ENCODE results near the gene RFK.
"Not testable (repeated sequence)": the region's sequence is repeated elsewhere in the genome, so short reads cannot be mapped to it uniquely, and the experiment has no call there.

RFK gene

DNA sequence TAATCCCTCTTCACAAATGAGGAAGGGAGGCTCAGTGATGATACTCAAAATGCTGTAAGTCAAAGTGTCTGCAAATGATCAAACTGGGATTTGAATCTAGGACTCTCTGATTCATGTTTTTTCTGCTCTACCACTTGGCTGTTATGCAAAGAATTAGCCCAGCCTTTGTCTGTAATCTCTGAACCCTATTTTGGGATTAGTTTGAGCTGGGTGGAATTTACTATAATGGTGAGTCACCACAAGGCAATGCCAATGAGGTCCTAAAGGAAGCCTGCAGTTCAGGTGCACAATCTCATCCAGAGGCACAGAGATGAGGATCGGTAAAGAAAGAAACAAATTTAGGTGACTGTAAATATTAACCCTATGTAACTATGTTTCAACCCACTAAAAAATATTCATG lies 29.2 kb downstream of the RFK start:
- FAIRE-seq = no peak
- TF ChIP-seq POLR2AphosphoS5 (IDR thresholded peaks at IDR 0.05; ENCODE audit: low read depth, low read length) (no peak), TAF1 (IDR thresholded peaks at IDR 0.05; ENCODE audit: borderline replicate concordance, low read depth, low read length) (no peak), POLR2A (IDR thresholded peaks at IDR 0.05; ENCODE audit: low read depth, low read length) (no peak)
- DNase-seq (ENCODE audit: insufficient read length) = no peak

GRCh38 chr9:76363032-76363395 lies 31.2 kb downstream of the RFK start:
- no peak for DNase-seq (ENCODE audit: insufficient read length)

GRCh38 chr9:76362332-76363031 lies 31.7 kb downstream of the RFK start:
- not testable (repeated sequence) for FAIRE-seq; DNase-seq (ENCODE audit: insufficient read length)

More at GRCh38 chr9:76363032-76363395, 31.2 kb downstream of the RFK start:
- TF ChIP-seq POLR2A (IDR thresholded peaks at IDR 0.05; ENCODE audit: low read depth, low read length) = no peak
- no peak for FAIRE-seq

- FAIRE-seq (no peak), DNase-seq (ENCODE audit: insufficient read length) (no peak)
- TF ChIP-seq POLR2AphosphoS5 (IDR thresholded peaks at IDR 0.05; ENCODE audit: low read depth, low read length) = no peak
- no peak for TF ChIP-seq POLR2A (IDR thresholded peaks at IDR 0.05; ENCODE audit: low read depth, low read length)
- TF ChIP-seq TAF1 (IDR thresholded peaks at IDR 0.05; ENCODE audit: borderline replicate concordance, low read depth, low read length) = no peak
These were observed 34.5 kb downstream of the RFK start for GRCh38 chr9:76359766-76360165.

- no peak for DNase-seq (ENCODE audit: insufficient read length)
- no peak for FAIRE-seq
- TF ChIP-seq POLR2A (IDR thresholded peaks at IDR 0.05; ENCODE audit: low read depth, low read length) (no peak), POLR2AphosphoS5 (IDR thresholded peaks at IDR 0.05; ENCODE audit: low read depth, low read length) (no peak), TAF1 (IDR thresholded peaks at IDR 0.05; ENCODE audit: borderline replicate concordance, low read depth, low read length) (no peak)
These were observed 34.9 kb downstream of the RFK start for GRCh38 chr9:76359365-76359764.

DNA sequence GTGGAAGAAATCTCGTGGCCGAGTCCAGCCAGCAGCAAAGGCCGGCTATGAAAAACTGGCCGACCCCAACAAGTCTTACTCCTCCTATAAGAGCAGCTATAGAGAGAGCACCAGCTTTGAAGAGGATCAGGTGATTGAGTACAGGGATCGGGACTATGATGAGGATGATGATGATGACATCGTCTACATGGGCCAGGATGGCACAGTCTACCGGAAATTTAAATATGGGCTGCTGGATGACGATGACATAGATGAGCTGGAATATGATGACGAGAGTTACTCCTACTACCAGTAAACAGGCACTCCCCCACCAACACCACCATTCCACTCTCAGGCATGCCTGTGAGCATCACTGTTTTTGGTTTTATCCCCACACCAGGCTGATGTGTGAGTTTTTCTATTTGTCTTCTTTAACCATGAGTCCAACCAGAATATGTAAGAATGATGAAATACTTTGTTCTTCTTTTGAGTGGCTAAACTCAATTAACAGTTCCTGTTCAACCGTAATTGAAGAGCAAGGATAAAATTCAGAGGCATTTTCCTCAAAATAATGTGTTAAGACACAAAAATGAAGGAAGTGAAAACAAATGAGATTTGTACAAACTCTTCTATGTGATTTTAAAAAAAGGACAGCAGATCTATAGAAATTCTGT lies 35.5 kb downstream of the RFK start:
- no peak for FAIRE-seq
- no peak for TF ChIP-seq POLR2AphosphoS5 (IDR thresholded peaks at IDR 0.05; ENCODE audit: low read depth, low read length)
- no peak for TF ChIP-seq TAF1 (IDR thresholded peaks at IDR 0.05; ENCODE audit: borderline replicate concordance, low read depth, low read length)
- no peak for TF ChIP-seq POLR2A (IDR thresholded peaks at IDR 0.05; ENCODE audit: low read depth, low read length)
- DNase-seq (ENCODE audit: insufficient read length) = no peak

GRCh38 chr9:76357555-76357954 lies 36.7 kb downstream of the RFK start:
- FAIRE-seq (no peak), DNase-seq (ENCODE audit: insufficient read length) (no peak)
- no peak for TF ChIP-seq POLR2AphosphoS5 (IDR thresholded peaks at IDR 0.05; ENCODE audit: low read depth, low read length)
- TF ChIP-seq TAF1 (IDR thresholded peaks at IDR 0.05; ENCODE audit: borderline replicate concordance, low read depth, low read length) = no peak

DNA sequence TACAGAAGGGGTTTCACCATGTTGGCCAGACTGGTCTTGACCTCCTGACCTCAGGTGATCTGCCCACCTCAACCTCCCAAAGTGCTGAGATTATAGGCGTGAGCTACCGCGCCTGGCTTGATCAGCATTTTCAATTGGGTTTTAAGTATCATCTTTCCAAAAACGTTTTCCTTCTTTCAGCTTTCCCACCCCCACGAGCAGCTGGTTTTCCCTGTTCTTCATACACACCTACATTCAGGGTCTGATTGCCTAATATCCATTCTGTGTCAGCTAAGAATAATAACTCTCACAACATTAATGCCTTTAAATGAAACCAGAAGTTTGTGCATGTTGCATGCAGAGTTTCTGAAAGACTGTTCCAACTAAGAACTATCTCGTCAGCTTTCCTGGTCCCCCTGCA lies 38.3 kb downstream of the RFK start:
- FAIRE-seq (no peak), DNase-seq (ENCODE audit: insufficient read length) (no peak)
- TF ChIP-seq TAF1 (IDR thresholded peaks at IDR 0.05; ENCODE audit: borderline replicate concordance, low read depth, low read length) (no peak), POLR2AphosphoS5 (IDR thresholded peaks at IDR 0.05; ENCODE audit: low read depth, low read length) (no peak), POLR2A (IDR thresholded peaks at IDR 0.05; ENCODE audit: low read depth, low read length) (no peak)

DNA sequence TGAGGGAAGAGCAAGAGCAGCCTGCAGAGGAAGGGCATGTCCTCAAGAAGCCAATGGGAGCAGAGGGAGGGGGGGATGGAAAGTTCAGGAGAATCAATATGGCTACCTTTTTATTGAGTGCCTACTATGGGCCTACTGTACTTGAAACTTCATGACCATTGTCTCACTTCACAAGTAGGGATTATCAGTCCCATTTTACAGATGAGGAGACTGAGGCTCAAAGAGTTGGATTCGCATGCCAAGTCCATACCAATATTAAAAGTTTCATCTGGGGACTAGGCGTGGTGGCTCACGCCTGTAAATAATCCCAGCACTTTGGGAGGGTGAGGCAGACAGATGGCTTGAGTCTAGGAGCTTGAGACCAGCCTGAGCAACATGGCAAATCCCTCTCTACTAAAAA lies 40.0 kb downstream of the RFK start:
- DNase-seq (ENCODE audit: insufficient read length) = no peak
- no peak for TF ChIP-seq TAF1 (IDR thresholded peaks at IDR 0.05; ENCODE audit: borderline replicate concordance, low read depth, low read length)
- TF ChIP-seq POLR2AphosphoS5 (IDR thresholded peaks at IDR 0.05; ENCODE audit: low read depth, low read length) = no peak
- no peak for TF ChIP-seq POLR2A (IDR thresholded peaks at IDR 0.05; ENCODE audit: low read depth, low read length)
- no peak for FAIRE-seq

DNA sequence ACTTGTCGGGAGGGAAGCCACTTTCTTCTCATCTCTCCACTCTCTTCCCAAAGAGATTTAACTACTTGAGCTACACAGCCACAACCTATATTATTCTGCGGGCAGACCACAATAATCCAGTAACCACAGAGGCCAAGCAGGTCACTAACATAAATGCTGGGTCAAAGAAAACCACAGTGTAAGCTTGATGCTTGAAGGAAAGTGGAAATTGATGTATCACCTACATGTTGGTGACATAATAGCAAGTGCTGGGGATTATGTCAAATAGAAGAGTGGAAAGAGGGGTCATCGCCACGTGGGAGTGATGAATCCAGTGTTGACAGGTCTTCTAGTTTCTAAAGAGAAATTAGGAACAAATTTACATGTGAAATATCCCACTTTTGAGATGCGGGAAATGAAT lies 40.9 kb downstream of the RFK start:
- TF ChIP-seq POLR2AphosphoS5 (IDR thresholded peaks at IDR 0.05; ENCODE audit: low read depth, low read length) (no peak), POLR2A (IDR thresholded peaks at IDR 0.05; ENCODE audit: low read depth, low read length) (no peak), TAF1 (IDR thresholded peaks at IDR 0.05; ENCODE audit: borderline replicate concordance, low read depth, low read length) (no peak)
- no peak for DNase-seq (ENCODE audit: insufficient read length)
- FAIRE-seq = no peak

- TF ChIP-seq POLR2AphosphoS5 (IDR thresholded peaks at IDR 0.05; ENCODE audit: low read depth, low read length) = no peak
- TF ChIP-seq POLR2A (IDR thresholded peaks at IDR 0.05; ENCODE audit: low read depth, low read length) = no peak
- no peak for TF ChIP-seq TAF1 (IDR thresholded peaks at IDR 0.05; ENCODE audit: borderline replicate concordance, low read depth, low read length)
- FAIRE-seq = no peak
- DNase-seq (ENCODE audit: insufficient read length) = no peak
These were observed 42.1 kb downstream of the RFK start for GRCh38 chr9:76352026-76352620.

GRCh38 chr9:76351006-76351405 lies 43.2 kb downstream of the RFK start:
- no peak for TF ChIP-seq POLR2AphosphoS5 (IDR thresholded peaks at IDR 0.05; ENCODE audit: low read depth, low read length)
- TF ChIP-seq TAF1 (IDR thresholded peaks at IDR 0.05; ENCODE audit: borderline replicate concordance, low read depth, low read length) = no peak
- TF ChIP-seq POLR2A (IDR thresholded peaks at IDR 0.05; ENCODE audit: low read depth, low read length) = no peak
- FAIRE-seq (no peak), DNase-seq (ENCODE audit: insufficient read length) (no peak)

Measured in GM12892 (cell line).